Mucosa of descending colon (tissue), 3 donors: Measurements from ENCODE around the gene C6orf120. TPM values are rescaled to one million over a fixed set of nuclear protein-coding genes. Genes with fewer than 3 reads are reported as not detected.

Experiments
- ATAC-seq: fragments of 200-7000 bp; cut with Tn5 transposase; one replicate; pipeline ENCODE4 v1.9.1; 2020; ENCODE audit warnings: mild to moderate bottlenecking, moderate library complexity
- DNase-seq, 3 donors: peaks; one replicate each; pipeline ENCODE4 v3.0.0-alpha.2; 2020
- H3K36me3 ChIP-seq: fragments of 200-600 bp; one replicate; pipeline ENCODE4 v1.8.0; 2021; ENCODE audit warnings: low read depth, mild to moderate bottlenecking
- H3K4me1 ChIP-seq: fragments of 200-600 bp; one replicate; pipeline ENCODE4 v1.8.0; 2021; ENCODE audit warnings: low read depth, mild to moderate bottlenecking
- H3K4me3 ChIP-seq: fragments of 200-600 bp; one replicate; pipeline ENCODE4 v1.8.0; 2021; ENCODE audit warnings: mild to moderate bottlenecking
- H3K9me3 ChIP-seq: fragments of 200-600 bp; one replicate; pipeline ENCODE4 v1.8.0; 2021; ENCODE audit warnings: mild to moderate bottlenecking
- intact Hi-C, 2 donors: fragments of 100-400 bp; cut with DNase I in 1 of 2; cut with micrococcal nuclease in 1 of 2; formaldehyde crosslinking; loops; one replicate each; pipeline versions ENCODE4 v1.11.0 to v1.11.1; 2022; cut with DNase I, micrococcal nuclease
- total RNA-seq, 3 donors: library from RNA; stranded (reverse); fragmentation: NEBNext Ultra II Directional in 2 of 3; extraction: Animal tissue kit (Norgen Biotek cat#: 25700) in 2 of 3; gene quantifications; one replicate each; pipeline versions ENCODE4 v1.2.1 to v1.2.4, GENCODE V29; 2021 to 2023
- TF ChIP-seq, protein P1 (sequence below): fragments of 200-600 bp; IDR thresholded peaks from one replicate; pipeline ENCODE4 v1.8.0; 2022; ENCODE audit warnings: antibody characterized with exemption, mild to moderate bottlenecking
- donor health status: DM: no; HTN: no; CAD: no; lungs with moderate emphysema.
- donor health status: DM: no; HTN: no; CAD: no.
- donor health status: DM: no; HTN: yes; CAD: no.

The C6orf120 gene
- total RNA-seq, 3 donors from 2014 or later: 25.3 to 28.7 (median 27.5) TPM

DNA sequence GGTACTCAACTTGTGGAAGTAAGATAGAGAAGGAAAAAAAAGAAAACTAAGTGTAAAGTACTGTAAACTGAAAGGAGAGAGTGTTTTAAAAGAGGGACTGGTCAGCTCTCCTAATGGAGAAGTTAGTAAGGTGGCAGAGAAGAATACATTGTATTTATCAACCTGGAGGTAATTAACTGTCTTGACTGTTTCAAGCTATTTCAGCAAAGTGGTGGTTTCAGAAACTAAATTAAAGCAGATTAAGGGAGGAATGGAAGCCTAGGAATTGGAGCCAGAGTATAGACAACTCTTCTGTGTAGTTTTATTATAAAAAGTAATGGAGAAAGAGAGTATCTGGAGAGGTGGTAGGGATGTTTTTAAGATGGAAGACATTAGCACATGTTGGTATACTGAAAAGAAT lies 25.0 kb downstream of the C6orf120 start:
- Histone ChIP-seq H3K4me1 (peaks cover 7% of the 10 kb centered on the region), H3K9me3 (no peaks in the 10 kb centered on the region), H3K4me3 (no peak overlapping the region), H3K36me3 (no peaks in the 10 kb centered on the region)
- ATAC-seq (no peak), DNase-seq (no peak)
- TF ChIP-seq, protein P1, sequence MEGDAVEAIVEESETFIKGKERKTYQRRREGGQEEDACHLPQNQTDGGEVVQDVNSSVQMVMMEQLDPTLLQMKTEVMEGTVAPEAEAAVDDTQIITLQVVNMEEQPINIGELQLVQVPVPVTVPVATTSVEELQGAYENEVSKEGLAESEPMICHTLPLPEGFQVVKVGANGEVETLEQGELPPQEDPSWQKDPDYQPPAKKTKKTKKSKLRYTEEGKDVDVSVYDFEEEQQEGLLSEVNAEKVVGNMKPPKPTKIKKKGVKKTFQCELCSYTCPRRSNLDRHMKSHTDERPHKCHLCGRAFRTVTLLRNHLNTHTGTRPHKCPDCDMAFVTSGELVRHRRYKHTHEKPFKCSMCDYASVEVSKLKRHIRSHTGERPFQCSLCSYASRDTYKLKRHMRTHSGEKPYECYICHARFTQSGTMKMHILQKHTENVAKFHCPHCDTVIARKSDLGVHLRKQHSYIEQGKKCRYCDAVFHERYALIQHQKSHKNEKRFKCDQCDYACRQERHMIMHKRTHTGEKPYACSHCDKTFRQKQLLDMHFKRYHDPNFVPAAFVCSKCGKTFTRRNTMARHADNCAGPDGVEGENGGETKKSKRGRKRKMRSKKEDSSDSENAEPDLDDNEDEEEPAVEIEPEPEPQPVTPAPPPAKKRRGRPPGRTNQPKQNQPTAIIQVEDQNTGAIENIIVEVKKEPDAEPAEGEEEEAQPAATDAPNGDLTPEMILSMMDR: no peak
- intact Hi-C loops: no loop called here

DNA sequence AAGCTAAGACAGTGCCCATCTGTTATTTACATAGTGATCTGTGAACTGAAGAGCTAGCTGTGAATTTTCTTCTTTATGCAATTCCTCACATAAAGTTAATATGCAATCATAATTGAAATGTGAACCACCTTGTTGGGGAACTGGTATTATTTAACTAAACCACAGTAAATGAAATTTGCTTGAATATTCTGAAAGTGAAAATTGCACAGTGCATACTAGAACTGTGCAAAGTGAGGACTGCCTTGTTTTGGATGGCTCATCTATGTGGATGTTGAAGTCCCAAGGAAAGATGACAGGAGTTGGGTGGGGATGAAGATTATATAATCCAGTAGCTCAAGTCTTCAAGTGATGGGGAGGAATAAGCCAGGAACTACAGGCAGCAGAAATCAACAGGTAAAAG lies 28.0 kb downstream of the C6orf120 start:
- intact Hi-C loops: no loop called here
- Histone ChIP-seq H3K4me1 (no peaks in the 10 kb centered on the region), H3K9me3 (no peaks in the 10 kb centered on the region), H3K36me3 (no peaks in the 10 kb centered on the region), H3K4me3 (no peak overlapping the region)
- DNase-seq (no peak), ATAC-seq (no peak)
- TF ChIP-seq, protein P1: no peak

DNA sequence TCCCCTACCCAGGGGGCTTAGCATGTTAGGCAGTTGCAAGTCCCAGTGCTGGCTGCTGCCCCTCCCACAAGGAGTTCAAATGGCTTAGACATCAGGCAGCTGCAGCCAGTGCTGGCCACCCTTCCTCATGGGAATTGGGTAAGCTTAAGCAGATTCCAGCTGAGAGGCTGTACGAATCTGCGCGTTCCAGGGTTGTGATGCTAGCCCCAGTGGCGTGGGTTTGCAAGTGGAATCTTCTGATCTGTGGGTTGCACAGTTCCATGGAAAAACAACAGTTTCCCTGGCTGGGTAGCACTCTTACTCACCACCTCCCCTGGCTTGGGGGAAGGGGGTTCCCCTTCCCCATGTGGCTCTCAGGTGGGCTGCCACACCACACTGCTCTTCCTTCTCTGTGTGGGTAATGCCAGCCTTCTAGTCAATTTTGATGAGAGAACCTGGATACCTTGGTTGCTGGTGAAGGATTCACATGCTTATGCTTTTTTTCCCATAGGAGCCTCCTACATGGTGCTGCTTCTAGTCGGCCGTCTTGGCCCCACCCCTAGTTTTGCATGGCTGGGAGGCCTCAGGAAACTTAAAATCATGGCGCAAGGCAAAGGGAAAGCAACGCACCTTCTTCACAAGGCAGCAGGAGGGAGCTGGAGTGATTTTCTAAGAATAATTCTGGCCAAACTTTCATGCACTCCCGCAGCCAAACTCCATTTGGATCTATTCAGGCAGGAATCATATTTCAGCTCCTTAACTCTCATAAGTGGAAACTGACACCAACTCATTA lies 36.5 kb downstream of the C6orf120 start:
- TF ChIP-seq, protein P1: no peak
- Histone ChIP-seq H3K36me3 (no peaks in the 10 kb centered on the region), H3K4me3 (no peak overlapping the region), H3K4me1 (no peaks in the 10 kb centered on the region), H3K9me3 (no peaks in the 10 kb centered on the region)
- no peak for ATAC-seq
- intact Hi-C loops: no loop called here
- no peak for DNase-seq

DNA sequence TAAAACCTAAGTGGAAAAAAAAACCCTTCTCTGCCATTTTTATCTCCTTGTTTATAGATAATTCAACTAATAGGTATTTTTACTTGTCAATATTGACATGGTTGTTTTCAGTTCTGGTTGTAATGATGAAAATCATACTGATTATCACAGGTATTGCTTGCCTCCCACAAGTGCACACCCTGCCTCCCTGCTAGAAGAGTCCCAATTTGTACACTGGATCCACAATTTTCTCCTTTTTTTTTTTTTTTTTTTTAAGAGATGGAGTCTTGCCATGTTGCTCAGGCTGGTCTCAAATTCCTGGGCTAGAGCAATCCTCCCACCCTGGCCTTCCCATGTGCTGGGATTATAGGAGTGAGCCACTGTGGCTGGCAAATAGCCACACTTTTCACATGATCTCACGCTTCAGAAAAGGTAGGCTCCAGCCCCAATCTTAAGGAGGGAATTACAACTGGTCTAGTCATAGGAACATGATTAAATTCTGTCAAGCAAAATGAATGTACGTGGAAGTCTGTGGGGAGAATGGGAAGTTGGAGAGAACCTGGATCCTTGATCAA lies 37.1 kb downstream of the C6orf120 start:
- ATAC-seq: no peak
- Histone ChIP-seq H3K9me3 (no peaks in the 10 kb centered on the region), H3K36me3 (no peaks in the 10 kb centered on the region), H3K4me3 (no peak overlapping the region), H3K4me1 (no peaks in the 10 kb centered on the region)
- TF ChIP-seq, protein P1: no peak
- intact Hi-C loops: no loop called here
- no peak for DNase-seq

DNA sequence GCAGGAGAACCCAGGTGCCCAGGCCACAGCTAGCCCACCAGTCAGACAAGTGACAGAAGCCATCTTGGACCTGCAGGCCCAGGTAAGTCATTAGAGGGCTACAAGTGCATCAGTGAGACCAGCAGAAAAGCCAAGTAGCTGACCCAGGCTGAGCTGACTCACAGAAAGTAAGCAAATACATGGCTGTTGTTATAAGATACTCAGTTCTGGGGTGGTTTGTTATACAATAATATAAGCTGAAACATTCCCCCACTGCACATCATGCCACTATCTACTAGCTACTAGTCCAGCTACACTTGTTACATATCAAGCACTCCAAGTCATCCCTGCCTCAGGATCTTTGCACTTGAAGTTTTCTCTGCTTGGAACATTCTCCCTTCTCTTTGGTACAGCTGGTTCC lies 39.4 kb downstream of the C6orf120 start:
- no peaks in the 10 kb centered on the region for H3K9me3 ChIP-seq
- no peak overlapping the region for H3K4me3 ChIP-seq
- TF ChIP-seq, protein P1: no peak
- intact Hi-C loops: no loop called here
- no peaks in the 10 kb centered on the region for H3K4me1 ChIP-seq
- DNase-seq (no peak), ATAC-seq (no peak)
- no peaks in the 10 kb centered on the region for H3K36me3 ChIP-seq
